NCI-H345 treated with DMSO at 0.1 percent for 48 hours (cell line): Measurements from ENCODE around the gene RAB37.

Experiments
- DNase-seq: peaks from one replicate; lab custom pipeline; 2025; ENCODE audit not compliant: unreplicated experiment; lab: John Stamatoyannopoulos, UW

Gene RAB37, protein sequence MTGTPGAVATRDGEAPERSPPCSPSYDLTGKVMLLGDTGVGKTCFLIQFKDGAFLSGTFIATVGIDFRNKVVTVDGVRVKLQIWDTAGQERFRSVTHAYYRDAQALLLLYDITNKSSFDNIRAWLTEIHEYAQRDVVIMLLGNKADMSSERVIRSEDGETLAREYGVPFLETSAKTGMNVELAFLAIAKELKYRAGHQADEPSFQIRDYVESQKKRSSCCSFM

DNA sequence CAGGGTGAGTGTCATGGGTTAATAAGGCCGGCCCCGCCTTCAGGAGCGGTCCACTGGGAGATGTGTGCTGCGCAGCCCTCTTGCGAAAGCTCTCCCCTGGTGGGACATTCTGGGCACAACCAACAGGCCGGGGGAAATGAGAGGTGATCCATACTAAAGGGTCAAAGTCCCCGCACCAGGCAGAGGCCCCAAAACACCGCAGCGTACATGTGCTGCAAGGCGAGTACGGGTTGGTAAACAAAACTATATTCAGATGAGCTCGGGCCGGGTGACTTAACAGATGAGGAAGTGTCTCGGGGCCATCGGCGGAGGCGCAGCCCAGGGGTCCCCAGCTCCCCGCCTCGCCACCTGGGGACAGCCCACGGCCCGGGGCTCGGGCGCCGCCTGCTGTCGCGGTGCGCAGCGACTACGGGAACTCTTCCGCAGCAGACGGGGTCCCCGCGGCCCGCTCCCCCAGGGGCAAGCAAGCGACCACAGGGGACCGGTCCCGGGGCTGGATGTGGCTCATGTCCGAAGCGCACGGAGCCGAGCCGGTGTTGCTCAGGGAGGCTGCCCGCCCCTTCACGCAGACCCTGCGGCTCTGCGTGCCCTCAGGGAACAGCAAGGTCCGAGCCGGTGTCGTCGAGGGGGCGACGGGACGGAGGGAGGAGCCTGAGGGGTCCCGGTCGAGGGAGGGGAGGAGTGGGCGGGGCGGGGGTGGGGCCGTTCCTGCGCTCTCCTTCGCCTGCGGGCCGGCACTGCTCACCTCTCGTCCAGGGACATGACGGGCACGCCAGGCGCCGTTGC lies at the start of gene RAB37:
Gene RAB37 (plus strand): TSS at position 744 of the 786 bp plus-strand sequence. CDS start 17 bp downstream, at position 761.
- DNase-seq: no peak

GRCh38 chr17:74687886-74688285 lies 49.2 kb upstream of the RAB37 start:
- no peak for DNase-seq

DNA sequence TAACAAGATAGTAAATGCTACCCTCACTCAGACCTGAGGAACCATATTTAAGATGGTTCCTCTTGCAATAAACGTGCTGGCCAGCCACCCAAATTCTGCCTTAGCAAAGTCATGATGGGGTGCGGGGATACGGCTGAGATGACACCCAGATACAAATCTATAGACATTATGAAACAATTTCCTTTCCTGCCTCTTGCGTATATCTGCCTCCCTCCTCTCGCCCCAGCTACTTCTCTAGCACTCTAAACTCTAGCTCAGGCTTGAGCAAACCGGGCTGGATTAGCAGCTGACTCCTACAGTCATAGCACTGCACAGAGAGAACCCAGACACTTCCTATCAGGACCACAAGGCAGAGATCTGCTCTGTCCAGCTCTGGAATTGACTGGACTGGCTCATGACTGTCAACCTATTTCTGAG lies 46.6 kb upstream of the RAB37 start:
- no peak for DNase-seq

DNA sequence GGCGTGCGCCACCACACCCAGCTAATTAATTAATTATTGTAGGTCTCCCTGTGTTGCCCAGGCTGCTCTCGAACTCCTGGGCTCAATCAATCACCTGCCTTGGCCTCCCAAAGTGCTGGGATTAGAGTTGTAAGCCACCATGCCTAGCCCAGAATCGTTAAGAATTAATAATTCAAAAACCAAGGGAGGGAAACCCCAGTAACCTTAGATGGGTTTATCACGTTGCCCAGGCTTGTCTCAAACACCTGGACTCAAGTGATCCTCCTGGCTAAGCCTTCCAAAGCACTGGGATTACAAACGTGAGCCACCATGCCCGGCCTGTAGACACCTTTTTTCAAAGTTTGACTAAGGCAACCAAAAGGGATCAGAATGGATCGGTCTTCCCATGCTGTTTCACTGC lies 45.9 kb upstream of the RAB37 start:
- no peak for DNase-seq

DNA sequence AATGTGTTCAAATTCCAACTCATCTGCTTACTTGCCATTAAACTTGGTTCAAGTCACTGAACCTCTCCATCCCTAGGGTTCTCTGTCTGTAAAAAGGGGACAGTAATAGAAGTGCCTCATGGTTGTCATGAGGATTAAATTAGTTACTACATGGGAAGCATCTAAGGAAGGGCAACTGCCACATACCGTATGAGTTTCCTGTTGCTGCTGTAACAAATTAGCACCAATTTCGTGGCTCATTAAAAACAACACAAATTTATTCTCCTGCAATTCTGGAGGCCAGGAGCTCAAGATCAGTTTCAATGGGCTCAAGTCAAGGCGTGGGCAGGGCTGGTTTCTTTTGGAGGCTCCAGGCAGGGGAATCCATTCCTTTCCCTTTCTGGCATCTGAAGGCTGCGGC lies 43.0 kb upstream of the RAB37 start:
- DNase-seq: no peak

DNA sequence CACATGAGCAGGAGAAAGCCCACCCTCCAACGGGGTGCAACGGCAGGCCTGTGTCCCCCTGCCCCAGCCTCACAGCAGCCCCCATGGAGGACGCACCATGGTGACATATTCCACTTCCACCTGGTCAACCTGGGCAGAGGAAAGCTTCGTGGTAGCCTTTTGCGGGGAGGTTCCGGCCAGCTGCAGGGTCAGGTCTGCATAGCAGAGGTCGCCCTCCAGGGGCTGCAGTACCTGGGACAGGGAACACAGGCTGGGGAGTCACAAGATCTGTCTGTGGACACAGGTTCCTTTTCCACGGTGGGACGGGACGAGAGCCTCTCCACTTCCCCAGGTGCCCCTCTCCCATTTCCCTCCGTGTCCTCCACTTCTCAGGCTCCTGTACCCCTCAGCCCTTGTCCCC lies 41.4 kb upstream of the RAB37 start:
- no peak for DNase-seq

GRCh38 chr17:74697515-74697914 lies 39.5 kb upstream of the RAB37 start:
- no peak for DNase-seq

- DNase-seq: no peak
These were observed 39.0 kb upstream of the RAB37 start for GRCh38 chr17:74698069-74698468.

DNA sequence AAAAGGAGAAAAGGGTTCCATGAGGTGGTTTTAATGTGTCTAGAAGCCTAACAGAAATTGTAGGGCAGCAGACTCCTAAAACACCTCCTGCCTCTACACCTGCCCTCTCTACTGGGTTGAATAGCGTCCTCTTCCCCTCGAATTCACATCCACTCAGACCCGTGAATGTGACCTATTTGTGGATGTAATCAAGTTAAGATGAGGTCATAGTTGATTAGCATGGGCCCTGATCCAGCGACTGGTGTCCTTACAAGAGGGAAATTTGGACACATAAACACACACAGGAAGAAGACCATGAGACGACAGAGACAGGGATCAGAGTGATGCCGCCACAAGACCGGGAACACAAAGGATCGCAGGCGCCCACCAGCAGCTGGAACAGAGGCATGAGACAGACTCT lies 37.8 kb upstream of the RAB37 start:
- DNase-seq: no peak

DNA sequence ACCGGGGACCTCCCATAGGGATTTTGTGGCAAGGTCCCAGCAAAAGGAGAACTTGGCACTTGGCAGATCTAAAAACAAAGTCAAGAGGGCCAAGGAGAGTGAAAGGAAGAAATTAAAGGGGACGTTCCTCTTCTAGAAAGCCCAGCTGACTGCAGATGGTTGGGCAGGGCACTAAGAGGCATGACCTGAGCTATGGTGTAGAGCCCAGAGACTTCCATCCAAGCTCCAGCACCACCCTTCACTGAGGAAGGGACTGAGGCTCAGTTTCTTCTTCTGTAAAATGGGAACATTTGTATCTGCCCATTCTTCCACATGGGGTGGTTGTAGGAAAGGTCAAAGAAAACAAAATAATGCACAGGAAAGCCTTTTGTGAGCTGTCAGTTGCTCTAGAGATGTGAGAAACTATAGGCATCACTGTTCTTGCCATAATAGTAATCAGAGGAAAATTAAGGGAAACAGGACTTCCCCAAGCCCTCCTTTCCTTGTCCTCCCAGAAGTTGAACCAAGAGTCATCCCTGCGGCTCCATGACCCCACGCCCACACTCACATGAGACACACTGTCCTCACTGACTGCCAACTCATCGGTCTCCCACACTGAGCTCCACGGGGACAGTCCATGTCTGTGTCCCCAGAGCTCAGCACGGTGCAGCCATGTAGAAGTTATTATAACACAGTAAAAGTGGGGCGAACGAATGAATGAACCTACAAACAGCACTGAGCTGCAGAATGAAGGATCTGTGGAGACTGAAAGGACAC lies 34.8 kb upstream of the RAB37 start:
- no peak for DNase-seq

- no peak for DNase-seq
These were observed 33.7 kb upstream of the RAB37 start for GRCh38 chr17:74703311-74703710.

DNA sequence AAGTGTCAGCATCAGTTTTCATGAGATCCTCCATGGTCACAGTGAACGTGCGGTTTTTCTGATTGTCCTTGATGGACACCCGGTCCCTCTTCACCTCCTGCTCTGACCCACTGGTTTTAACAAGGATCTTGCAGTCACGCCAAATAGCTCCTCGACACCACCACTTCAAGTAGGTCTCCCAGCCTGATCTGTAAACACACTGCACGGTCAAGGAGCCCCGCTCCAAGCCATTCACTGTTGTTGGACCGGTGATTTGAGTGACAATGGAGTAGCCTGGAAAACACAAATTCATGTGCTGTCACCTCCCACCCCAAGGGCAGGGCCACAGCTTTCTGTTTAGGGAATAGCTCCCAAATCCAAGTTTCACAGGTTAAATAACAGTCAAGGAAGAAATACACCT lies 32.5 kb upstream of the RAB37 start:
- no peak for DNase-seq

DNA sequence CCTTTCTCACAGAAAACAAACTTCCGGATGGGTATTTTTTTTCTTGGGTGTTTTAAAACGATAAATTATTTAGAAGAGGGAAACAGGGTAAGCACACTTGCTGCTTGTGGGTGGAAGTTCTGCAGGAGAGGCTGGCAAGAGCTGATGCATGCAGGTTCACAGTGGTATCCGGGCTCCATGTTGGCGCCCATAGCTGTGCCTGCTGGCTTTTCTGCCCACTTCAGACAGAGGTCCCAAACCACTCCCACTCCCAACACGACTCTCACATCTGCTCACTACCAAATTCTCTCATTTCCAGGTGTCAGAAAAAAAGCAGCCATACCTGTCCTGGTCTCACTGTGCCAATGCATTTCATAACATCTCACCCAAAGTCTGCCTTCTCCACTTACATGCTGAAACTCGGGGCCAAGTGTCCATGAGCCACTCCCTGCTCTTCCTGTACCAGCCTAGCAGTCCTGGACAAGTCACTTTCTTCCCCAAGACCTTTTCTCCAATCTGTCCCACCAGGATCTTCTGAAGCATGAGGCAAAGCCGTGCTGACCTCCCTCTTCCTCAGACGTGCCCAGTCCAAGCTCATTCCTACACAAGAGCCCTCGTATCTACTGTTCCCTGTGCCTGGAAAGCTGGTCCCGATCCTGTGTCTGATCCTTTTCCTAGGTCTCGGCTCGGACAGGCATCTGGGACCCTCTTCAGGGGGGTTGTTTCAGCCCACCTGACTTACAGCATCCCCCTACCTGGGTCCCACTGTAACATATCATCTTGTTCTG lies 25.8 kb upstream of the RAB37 start:
- no peak for DNase-seq

- no peak for DNase-seq
These were observed 24.8 kb upstream of the RAB37 start for GRCh38 chr17:74712301-74712700.

- DNase-seq: no peak
These were observed 24.3 kb upstream of the RAB37 start, which contains the start of gene CD300LF for GRCh38 chr17:74712756-74713155. Gene CD300LF (minus strand): TSS chr17:74712923. CDS start chr17:74712866, 57 bp downstream.

DNA sequence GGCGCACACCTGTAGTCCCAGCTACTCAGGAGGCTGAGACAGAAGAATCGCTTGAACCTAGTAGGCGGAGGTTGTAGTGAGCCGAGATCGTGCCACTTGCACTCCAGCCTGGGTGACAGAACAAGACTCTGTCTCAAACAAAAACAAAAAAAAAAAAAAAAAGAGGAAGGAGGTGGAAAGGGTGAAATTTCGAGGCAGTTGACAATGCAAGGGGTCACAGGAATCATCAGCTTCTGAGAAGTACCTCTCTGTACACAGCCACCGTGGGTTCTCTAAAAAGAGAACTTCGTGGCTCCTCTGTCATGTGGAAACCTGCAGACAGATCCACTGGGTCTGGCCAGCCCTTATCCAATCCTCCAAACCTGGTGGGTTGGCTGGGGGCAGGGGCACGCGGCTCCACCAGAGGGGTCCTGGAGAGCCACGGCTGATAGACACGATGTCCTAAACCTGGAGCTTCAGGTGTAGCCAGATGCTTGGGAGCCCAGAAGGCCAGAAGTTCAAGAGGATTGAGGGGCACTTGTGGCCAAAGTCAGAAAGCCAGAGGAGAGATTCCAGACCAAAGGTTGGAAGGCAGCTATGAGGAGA lies 23.8 kb upstream of the RAB37 start:
- no peak for DNase-seq

DNA sequence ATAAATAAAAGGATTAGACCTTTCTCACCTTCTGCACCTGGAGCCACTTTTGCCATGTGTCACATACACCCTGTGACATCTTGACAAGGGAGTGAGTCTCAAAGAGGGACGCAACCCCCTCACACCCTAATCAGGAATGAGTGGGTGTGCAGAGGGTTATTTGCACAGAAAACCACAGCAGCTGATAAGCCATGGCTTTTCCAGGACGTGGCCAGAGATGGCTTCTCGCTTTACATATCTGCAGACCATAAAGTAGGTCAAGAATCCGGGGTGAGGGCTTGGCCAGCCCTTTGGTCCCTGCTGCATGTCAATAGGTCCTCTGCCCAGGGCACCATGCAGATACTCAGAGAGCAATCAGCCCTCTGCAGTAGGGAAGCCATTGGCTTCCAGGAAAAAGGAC lies 21.9 kb upstream of the RAB37 start:
- DNase-seq: no peak

DNA sequence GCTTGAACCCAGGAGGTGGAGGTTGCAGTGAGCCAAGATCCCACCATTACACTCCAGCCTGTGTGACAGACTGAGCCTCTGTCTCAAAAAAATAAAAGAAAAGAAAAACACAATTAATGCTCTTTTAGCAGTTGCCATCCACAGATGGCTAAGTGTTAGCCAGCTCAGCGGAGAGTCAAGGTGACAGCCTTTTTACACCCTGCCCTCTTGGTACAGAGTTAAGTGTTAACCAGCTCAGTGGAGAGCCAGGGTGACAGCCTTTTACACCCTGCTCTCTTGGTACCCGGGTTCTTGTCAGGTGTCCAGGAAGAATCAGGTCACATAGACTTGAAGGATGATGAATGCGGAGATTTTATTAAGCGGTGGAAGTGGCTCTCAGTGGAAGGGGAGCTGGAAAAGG lies 16.6 kb upstream of the RAB37 start:
- no peak for DNase-seq

- DNase-seq: no peak
These were observed 14.3 kb upstream of the RAB37 start for GRCh38 chr17:74722782-74723181.

- DNase-seq: no peak
These were observed 13.2 kb upstream of the RAB37 start for GRCh38 chr17:74723891-74724290.

- no peak for DNase-seq
These were observed 11.9 kb upstream of the RAB37 start for GRCh38 chr17:74725111-74725510.
